ENCODE measurements around the gene EPHA1. TPM values are rescaled to one million over a fixed set of nuclear protein-coding genes. Genes with fewer than 3 reads are reported as not detected.

EPHA1 gene
- total RNA-seq, 2 donors from 2014 or later, result 0.71 TPM; not detected in 1

DNA sequence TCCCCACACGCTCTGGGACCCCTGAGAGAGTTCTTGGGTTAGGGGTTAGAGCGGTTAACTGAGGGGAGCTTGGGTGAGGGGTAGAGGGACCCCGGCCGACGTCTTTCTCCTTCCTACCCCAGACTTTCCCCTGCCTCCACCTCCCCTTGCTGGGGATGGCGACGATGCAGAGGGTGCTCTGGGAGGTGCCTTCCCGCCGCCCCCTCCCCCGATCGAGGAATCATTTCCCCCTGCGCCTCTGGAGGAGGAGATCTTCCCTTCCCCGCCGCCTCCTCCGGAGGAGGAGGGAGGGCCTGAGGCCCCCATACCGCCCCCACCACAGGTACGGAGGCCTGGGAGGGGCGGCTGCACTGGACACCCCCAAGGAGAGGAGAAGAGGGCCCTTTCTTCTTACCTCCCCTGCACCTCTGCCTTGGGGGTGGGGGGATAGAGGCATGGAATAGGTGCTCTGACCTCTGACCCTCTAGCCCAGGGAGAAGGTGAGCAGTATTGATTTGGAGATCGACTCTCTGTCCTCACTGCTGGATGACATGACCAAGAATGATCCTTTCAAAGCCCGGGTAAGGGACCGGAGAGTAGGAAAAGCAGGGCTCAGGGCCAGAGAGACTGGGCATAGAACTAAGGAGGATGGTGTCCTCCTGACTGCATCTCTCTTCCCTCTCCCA, 26.4 kb downstream of the EPHA1 start:
- Histone ChIP-seq H3K36me3 (peaks cover 15% of the 10 kb centered on the region), H3K4me1 (peaks cover 0 to 67% of the 10 kb centered on the region in 2 donors), H3K4me3 (peak overlapping the region; percentile 94 to 98), H3K27me3 (no peaks in the 10 kb centered on the region), H3K27ac (peak overlapping the region; percentile 96 to 99), H3K9me3 (no peaks in the 10 kb centered on the region)
- TF ChIP-seq, protein P1, sequence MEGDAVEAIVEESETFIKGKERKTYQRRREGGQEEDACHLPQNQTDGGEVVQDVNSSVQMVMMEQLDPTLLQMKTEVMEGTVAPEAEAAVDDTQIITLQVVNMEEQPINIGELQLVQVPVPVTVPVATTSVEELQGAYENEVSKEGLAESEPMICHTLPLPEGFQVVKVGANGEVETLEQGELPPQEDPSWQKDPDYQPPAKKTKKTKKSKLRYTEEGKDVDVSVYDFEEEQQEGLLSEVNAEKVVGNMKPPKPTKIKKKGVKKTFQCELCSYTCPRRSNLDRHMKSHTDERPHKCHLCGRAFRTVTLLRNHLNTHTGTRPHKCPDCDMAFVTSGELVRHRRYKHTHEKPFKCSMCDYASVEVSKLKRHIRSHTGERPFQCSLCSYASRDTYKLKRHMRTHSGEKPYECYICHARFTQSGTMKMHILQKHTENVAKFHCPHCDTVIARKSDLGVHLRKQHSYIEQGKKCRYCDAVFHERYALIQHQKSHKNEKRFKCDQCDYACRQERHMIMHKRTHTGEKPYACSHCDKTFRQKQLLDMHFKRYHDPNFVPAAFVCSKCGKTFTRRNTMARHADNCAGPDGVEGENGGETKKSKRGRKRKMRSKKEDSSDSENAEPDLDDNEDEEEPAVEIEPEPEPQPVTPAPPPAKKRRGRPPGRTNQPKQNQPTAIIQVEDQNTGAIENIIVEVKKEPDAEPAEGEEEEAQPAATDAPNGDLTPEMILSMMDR (IDR thresholded peaks at IDR 0.05), result no peak
- no peak for DNase-seq (ENCODE audit: low spot score)

DNA sequence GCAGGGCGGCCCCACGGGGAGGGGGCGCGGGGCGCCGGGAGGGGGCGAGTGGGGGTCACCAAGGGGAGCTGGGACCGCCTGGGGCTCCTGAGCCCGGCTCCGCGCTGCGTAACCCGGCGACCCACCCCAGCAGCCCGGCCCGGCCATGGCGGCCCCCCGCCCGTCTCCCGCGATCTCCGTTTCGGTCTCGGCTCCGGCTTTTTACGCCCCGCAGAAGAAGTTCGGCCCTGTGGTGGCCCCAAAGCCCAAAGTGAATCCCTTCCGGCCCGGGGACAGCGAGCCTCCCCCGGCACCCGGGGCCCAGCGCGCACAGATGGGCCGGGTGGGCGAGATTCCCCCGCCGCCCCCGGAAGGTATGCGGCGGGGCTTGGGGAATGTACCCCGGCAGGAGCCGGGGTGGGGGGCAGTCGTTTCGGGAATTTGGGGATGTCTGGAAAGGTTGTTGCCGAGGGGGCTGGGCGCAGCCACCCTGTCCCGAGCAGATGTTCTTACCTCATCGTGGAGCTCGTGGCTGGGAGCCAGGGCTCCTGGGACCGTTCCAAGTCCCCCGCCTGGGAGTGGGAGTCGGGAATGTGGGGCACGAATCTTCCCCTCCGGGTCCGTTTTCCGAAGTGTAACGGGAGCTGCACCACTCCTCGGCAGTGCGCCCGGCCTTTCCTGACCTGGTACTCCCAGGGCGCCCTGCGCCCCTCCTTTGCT, 27.1 kb downstream of the EPHA1 start:
- peak overlapping the region; percentile 96 to 99 for H3K27ac ChIP-seq
- H3K27me3 ChIP-seq, result no peaks in the 10 kb centered on the region
- peak overlapping the region; percentile 94 to 98 for H3K4me3 ChIP-seq
- TF ChIP-seq, protein P1 (IDR thresholded peaks at IDR 0.05), result no peak
- H3K4me1 ChIP-seq, result peaks cover 0 to 61% of the 10 kb centered on the region in 2 donors
- H3K9me3 ChIP-seq, result no peaks in the 10 kb centered on the region
- peak; percentile 84 for DNase-seq (ENCODE audit: low spot score)
- H3K36me3 ChIP-seq, result peaks cover 8% of the 10 kb centered on the region

DNA sequence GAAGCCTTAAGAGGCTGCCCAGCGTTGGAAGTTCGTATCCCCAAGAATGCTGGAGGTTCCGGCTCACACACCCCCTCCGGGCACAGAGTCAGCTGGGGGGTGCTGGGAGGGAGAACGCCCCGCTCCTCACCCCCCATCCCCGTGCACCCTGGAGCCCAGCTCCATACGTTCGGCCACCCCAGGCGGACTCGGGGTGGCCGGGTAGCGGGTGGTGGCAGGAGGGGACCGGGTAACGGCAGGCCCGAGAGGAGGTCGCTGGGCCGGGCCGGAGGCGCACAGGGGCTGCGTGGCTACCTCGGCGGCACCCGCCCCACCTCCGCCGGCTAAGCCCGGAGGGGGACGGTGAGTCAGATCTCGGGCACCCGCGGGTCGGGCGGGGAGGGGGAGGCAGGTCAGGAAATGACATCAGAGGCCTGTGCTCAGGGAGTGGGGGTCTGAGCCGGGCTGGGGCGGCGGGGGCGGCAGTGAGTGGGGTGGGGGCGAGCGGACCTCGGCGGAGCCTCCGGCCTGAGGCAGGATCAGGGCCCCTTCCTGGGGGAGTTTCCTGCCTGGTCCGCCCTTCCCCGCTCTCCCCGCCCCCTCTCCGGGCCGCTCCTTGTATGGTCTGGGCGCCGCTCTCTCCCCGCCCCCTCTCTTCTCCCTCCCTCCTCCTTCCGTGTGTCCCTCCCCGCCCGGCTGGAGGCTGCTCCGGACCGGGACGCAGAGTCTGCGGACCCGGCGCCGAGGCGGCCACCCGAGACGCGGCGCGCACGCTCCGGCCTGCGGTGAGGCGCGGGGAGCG, 27.8 kb downstream of the EPHA1 start, which contains the start of gene ZYX:
TSS of gene ZYX (plus strand) at position 700 of the 781 bp plus-strand sequence. CDS start 227 bp downstream, outside the sequence.
- Histone ChIP-seq H3K36me3 (peaks cover 7% of the 10 kb centered on the region), H3K27ac (peak within 1 kb of the TSS; percentile 96 to 99), H3K9me3 (no peaks in the 10 kb centered on the region), H3K4me3 (peak within 1 kb of the TSS; percentile 94 to 98), H3K27me3 (no peaks in the 10 kb centered on the region), H3K4me1 (peaks cover 0 to 53% of the 10 kb centered on the region in 2 donors)
- TF ChIP-seq, protein P1 (IDR thresholded peaks at IDR 0.05), result no peak
- DNase-seq (ENCODE audit: low spot score), result peak; percentile 95

DNA sequence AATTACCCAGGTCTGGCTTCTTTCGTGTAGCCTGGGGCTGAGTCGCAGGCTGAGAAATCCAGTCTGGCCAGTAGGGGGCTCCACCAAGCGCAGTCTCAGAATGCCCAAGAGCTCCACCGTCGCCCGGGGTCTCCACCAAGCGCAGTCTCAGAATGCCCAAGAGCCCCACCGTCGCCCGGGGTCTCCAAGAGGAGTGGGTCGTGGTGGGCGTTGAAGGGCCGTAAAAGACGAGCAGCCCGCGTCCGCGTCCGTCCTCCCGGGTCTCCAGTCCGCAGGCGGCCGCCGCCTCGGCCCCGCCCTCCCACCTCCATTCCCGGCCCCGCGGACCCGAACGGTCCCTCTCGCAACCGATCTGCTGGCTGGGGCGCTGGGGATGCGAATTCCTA, 28.4 kb downstream of the EPHA1 start:
- peak; percentile 90 for DNase-seq (ENCODE audit: low spot score)
- H3K27ac ChIP-seq, result peak overlapping the region; percentile 96 to 99
- H3K9me3 ChIP-seq, result no peaks in the 10 kb centered on the region
- TF ChIP-seq, protein P1 (IDR thresholded peaks at IDR 0.05), result peak; percentile 91 to 93
- peaks cover 7% of the 10 kb centered on the region for H3K36me3 ChIP-seq
- peaks cover 0 to 47% of the 10 kb centered on the region in 2 donors for H3K4me1 ChIP-seq
- peak overlapping the region; percentile 94 to 98 for H3K4me3 ChIP-seq
- no peaks in the 10 kb centered on the region for H3K27me3 ChIP-seq

DNA sequence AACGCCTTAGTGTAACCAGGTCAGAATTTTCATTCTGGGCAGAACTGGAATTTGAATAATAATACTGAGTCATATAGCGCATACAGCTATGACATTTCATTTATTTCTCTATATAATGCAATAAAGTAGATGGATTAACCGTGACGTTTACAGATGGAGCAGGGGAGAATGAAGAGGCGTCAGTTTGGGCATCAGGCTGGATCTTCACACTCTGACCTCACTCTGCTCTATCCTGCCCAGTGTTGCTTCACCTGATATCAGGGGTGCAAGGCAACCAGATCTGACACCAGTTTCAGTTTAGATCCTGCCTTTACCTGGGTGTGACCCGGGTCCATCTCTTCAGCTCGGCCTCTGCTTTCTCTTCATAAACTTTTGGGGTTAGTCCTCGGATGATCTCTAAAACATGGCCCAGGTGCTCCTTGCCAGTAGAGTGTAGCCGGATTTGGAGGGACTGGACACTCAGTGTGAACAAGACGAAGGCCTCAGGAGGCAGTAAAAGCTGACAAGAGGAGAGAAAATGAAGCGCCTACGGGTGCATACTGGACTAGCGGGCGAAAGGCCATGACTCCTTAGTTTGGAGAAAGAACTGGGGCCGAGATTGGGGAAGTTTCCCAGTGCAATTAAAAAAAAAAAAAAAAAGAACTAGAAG, 28.9 kb downstream of the EPHA1 start:
- TF ChIP-seq, protein P1 (IDR thresholded peaks at IDR 0.05), result no peak
- peaks cover 0 to 42% of the 10 kb centered on the region in 2 donors for H3K4me1 ChIP-seq
- peaks cover 7% of the 10 kb centered on the region for H3K36me3 ChIP-seq
- H3K4me3 ChIP-seq, result peak overlapping the region; percentile 94 to 98
- no peaks in the 10 kb centered on the region for H3K9me3 ChIP-seq
- DNase-seq (ENCODE audit: low spot score), result no peak
- H3K27ac ChIP-seq, result peak overlapping the region; percentile 96 to 99
- H3K27me3 ChIP-seq, result no peaks in the 10 kb centered on the region

Measured in right atrium auricular region (tissue), 2 donors.